ENCODE results near the gene MAP3K12. TPM values are rescaled to one million over a fixed set of nuclear protein-coding genes. Genes with fewer than 3 reads are reported as not detected.

MAP3K12 gene
- total RNA-seq, 1 donor from 2014 or later, result 11.1 TPM

DNA sequence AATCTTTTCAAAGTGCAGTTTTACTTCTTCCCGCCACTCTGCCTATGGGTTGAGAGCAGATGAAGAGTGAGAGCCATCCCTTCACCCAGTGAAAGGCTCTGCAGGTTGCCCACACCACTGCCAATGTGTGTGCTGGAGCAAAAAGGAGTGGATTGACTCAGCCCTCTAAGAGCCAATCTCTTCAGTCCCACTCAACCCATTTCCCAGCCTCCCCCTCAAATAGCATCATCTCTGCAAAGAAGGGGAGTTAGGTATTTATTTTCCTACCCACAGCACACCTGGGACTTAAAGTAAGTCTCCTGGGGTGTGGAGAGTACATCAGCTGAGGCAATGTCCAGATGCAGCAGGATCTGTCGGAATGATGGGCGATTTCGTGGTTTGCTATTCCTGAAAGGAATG lies 15.3 kb downstream of the MAP3K12 start:
- no peak overlapping the region for H2AFZ ChIP-seq (ENCODE audit: low read depth, low read length)
- peaks cover 24% of the 10 kb centered on the region for H3K36me3 Mint-ChIP-seq (ENCODE audit: low read depth, unreplicated experiment)
- peaks cover 79% of the 10 kb centered on the region for H4K20me1 ChIP-seq (ENCODE audit: insufficient read depth, low read length)
- H3K27ac ChIP-seq (ENCODE audit: low read depth, low read length), result no peak overlapping the region
- no peak for TF ChIP-seq EZH2 (IDR thresholded peaks at IDR 0.05; ENCODE audit: insufficient read depth, low read length)
- no peak for DNase-seq (ENCODE audit: low read depth)
- H3K4me1 Mint-ChIP-seq (ENCODE audit: low read depth, unreplicated experiment), result peaks cover 25% of the 10 kb centered on the region
- H3K9me3 ChIP-seq (ENCODE audit: insufficient read depth, low read depth, low read length), result no peaks in the 10 kb centered on the region
- no peaks in the 10 kb centered on the region for H3K9me3 Mint-ChIP-seq (ENCODE audit: unreplicated experiment)
- H3K9ac ChIP-seq (ENCODE audit: low read length), result no peak overlapping the region
- no peak overlapping the region for H3K4me3 ChIP-seq (ENCODE audit: insufficient read depth, low read depth, low read length)
- no peak overlapping the region for H3K4me2 ChIP-seq (ENCODE audit: low read length)
- FAIRE-seq, result no peak
- peak overlapping the region; percentile 58 for H3K27ac Mint-ChIP-seq (ENCODE audit: unreplicated experiment)
- H3K4me1 ChIP-seq (ENCODE audit: insufficient read depth, low read length), result peaks cover 20% of the 10 kb centered on the region
- H3K27me3 ChIP-seq (ENCODE audit: insufficient read depth, low read length), result no peaks in the 10 kb centered on the region
- peaks cover 15% of the 10 kb centered on the region for H3K79me2 ChIP-seq (ENCODE audit: insufficient read depth, low read length)
- peaks cover 38% of the 10 kb centered on the region for H3K36me3 ChIP-seq (ENCODE audit: insufficient read depth, low read length)
- H3K4me3 Mint-ChIP-seq (ENCODE audit: unreplicated experiment), result no peak overlapping the region
- H3K27me3 Mint-ChIP-seq (ENCODE audit: low read depth, unreplicated experiment), result no peaks in the 10 kb centered on the region

DNA sequence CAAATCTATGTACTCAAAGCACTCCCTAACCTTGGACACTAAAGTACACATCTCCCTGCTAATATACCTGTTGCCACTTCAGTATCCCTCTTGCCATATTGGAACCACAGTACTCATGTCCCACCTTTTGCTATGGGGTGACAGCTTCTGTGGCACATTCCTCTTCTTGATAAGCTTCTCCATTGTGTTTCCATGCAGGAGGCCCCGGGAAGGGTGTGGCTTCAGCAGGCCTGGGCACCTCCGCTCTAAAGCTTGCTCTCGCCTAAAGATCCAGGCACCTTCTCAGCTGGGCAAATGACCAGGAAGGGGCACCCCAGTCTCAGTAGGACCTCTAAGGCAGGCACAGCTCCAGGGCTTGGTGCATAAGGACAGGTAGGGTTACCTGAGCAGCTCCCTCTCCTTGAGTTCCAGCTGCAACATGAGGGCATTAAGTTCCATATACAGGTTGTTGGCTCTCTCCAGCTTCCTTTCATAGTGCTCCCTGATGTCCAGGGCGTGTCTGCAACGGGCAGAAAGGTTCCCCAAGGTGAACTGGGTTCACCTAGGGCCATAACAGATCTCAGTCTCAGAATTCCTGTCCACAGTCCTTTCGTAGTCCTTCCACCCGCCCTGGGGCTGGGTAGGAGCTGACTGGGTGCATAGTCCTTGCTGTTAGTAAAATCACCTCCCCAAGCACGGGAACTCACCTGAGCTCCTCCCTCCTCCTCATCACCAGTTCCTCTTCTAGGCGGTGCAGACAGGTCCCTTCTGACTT lies 15.9 kb downstream of the MAP3K12 start:
- no peaks in the 10 kb centered on the region for H3K9me3 ChIP-seq (ENCODE audit: insufficient read depth, low read depth, low read length)
- peaks cover 42% of the 10 kb centered on the region for H3K36me3 ChIP-seq (ENCODE audit: insufficient read depth, low read length)
- H3K4me3 ChIP-seq (ENCODE audit: insufficient read depth, low read depth, low read length), result no peak overlapping the region
- no peak overlapping the region for H3K27ac ChIP-seq (ENCODE audit: low read depth, low read length)
- peak overlapping the region; percentile 58 for H3K27ac Mint-ChIP-seq (ENCODE audit: unreplicated experiment)
- H3K27me3 ChIP-seq (ENCODE audit: insufficient read depth, low read length), result no peaks in the 10 kb centered on the region
- no peak overlapping the region for H3K4me2 ChIP-seq (ENCODE audit: low read length)
- H2AFZ ChIP-seq (ENCODE audit: low read depth, low read length), result no peak overlapping the region
- DNase-seq (ENCODE audit: low read depth) (no peak), FAIRE-seq (no peak)
- H3K36me3 Mint-ChIP-seq (ENCODE audit: low read depth, unreplicated experiment), result peaks cover 24% of the 10 kb centered on the region
- TF ChIP-seq EZH2 (IDR thresholded peaks at IDR 0.05; ENCODE audit: insufficient read depth, low read length) (no peak), CTCF (IDR thresholded peaks at IDR 0.05; ENCODE audit: insufficient read depth, low read depth, low read length) (no peak)
- no peak overlapping the region for H3K4me3 Mint-ChIP-seq (ENCODE audit: unreplicated experiment)
- H3K9me3 Mint-ChIP-seq (ENCODE audit: unreplicated experiment), result no peaks in the 10 kb centered on the region
- no peaks in the 10 kb centered on the region for H3K27me3 Mint-ChIP-seq (ENCODE audit: low read depth, unreplicated experiment)
- H3K4me1 ChIP-seq (ENCODE audit: insufficient read depth, low read length), result peaks cover 20% of the 10 kb centered on the region
- H3K9ac ChIP-seq (ENCODE audit: low read length), result no peak overlapping the region
- peaks cover 20% of the 10 kb centered on the region for H3K79me2 ChIP-seq (ENCODE audit: insufficient read depth, low read length)
- H3K4me1 Mint-ChIP-seq (ENCODE audit: low read depth, unreplicated experiment), result peaks cover 28% of the 10 kb centered on the region
- peaks cover 84% of the 10 kb centered on the region for H4K20me1 ChIP-seq (ENCODE audit: insufficient read depth, low read length)

- Histone ChIP-seq H3K9me3 (ENCODE audit: insufficient read depth, low read depth, low read length) (no peaks in the 10 kb centered on the region), H3K9ac (ENCODE audit: low read length) (no peak overlapping the region), H2AFZ (ENCODE audit: low read depth, low read length) (no peak overlapping the region), H3K79me2 (ENCODE audit: insufficient read depth, low read length) (peaks cover 22% of the 10 kb centered on the region), H3K4me3 (ENCODE audit: insufficient read depth, low read depth, low read length) (no peak overlapping the region), H3K27me3 (ENCODE audit: insufficient read depth, low read length) (no peaks in the 10 kb centered on the region), H3K4me2 (ENCODE audit: low read length) (no peak overlapping the region), H4K20me1 (ENCODE audit: insufficient read depth, low read length) (peaks cover 87% of the 10 kb centered on the region), H3K36me3 (ENCODE audit: insufficient read depth, low read length) (peaks cover 46% of the 10 kb centered on the region), H3K27ac (ENCODE audit: low read depth, low read length) (no peak overlapping the region), H3K4me1 (ENCODE audit: insufficient read depth, low read length) (peaks cover 20% of the 10 kb centered on the region)
- no peak for DNase-seq (ENCODE audit: low read depth)
- no peaks in the 10 kb centered on the region for H3K9me3 Mint-ChIP-seq (ENCODE audit: unreplicated experiment)
- H3K36me3 Mint-ChIP-seq (ENCODE audit: low read depth, unreplicated experiment), result peaks cover 22% of the 10 kb centered on the region
- peaks cover 29% of the 10 kb centered on the region for H3K4me1 Mint-ChIP-seq (ENCODE audit: low read depth, unreplicated experiment)
- no peak overlapping the region for H3K27ac Mint-ChIP-seq (ENCODE audit: unreplicated experiment)
- TF ChIP-seq CTCF (IDR thresholded peaks at IDR 0.05; ENCODE audit: insufficient read depth, low read depth, low read length), result no peak
- no peak for TF ChIP-seq EZH2 (IDR thresholded peaks at IDR 0.05; ENCODE audit: insufficient read depth, low read length)
- no peaks in the 10 kb centered on the region for H3K27me3 Mint-ChIP-seq (ENCODE audit: low read depth, unreplicated experiment)
- no peak for FAIRE-seq
- H3K4me3 Mint-ChIP-seq (ENCODE audit: unreplicated experiment), result no peak overlapping the region
Observed at GRCh38 chr12:53482626-53483168, 16.6 kb downstream of the MAP3K12 start.
